ENCODE measurements around the gene USP34. TPM values are rescaled to one million over a fixed set of nuclear protein-coding genes. Genes with fewer than 3 reads are reported as not detected.
A peak's percentile ranks its signal among the peaks of the same experiment; 100 is the strongest.

The USP34 gene
- total RNA-seq, 4 donors from 2014 or later, result 49.5 to 129 (median 84.9) TPM

GRCh38 chr2:61177727-61178549, 292.9 kb downstream of the USP34 start:
- Histone ChIP-seq H3K4me1 (peaks cover 35 to 60% (median 43%) of the 10 kb centered on the region in 3 donors), H3K36me3 (peaks cover 0 to 29% (median 0%) of the 10 kb centered on the region in 3 donors), H3K27me3 (no peaks in the 10 kb centered on the region), H3K4me3 (peak overlapping the region; percentile 82 to 97 (median 94)), H3K9me3 (no peaks in the 10 kb centered on the region), H3K27ac (peak overlapping the region; percentile 96 to 99 (median 98))
- no peak for DNase-seq
- intact Hi-C loops (cut with DNase I), result no loop called here
- WGBS, 2 donors, result 20 to 31% methylated on average over 10 to 23 of the region's 45 CpGs
- no peak for TF ChIP-seq CTCF (IDR thresholded peaks at IDR 0.05)
- TF ChIP-seq POLR2A (IDR thresholded peaks at IDR 0.05), result no peak

- intact Hi-C loops (cut with DNase I), result no loop called here
These were observed 293.8 kb downstream of the USP34 start for GRCh38 chr2:61176755-61177726.

GRCh38 chr2:61175036-61175435, 295.9 kb downstream of the USP34 start:
- intact Hi-C loops (cut with DNase I), result no loop called here
- Histone ChIP-seq H3K4me3 (no peak overlapping the region), H3K27me3 (no peaks in the 10 kb centered on the region), H3K4me1 (peaks cover 25 to 44% (median 25%) of the 10 kb centered on the region in 3 donors), H3K27ac (no peak overlapping the region), H3K36me3 (peaks cover 0 to under 1% (median 0%) of the 10 kb centered on the region in 3 donors), H3K9me3 (no peaks in the 10 kb centered on the region)
- DNase-seq, result no peak
- TF ChIP-seq POLR2A (IDR thresholded peaks at IDR 0.05) (no peak), CTCF (IDR thresholded peaks at IDR 0.05) (no peak)
- 83 to 94% methylated on average over 8 of the region's 8 CpGs for WGBS, 2 donors

More at GRCh38 chr2:61176755-61177726, 293.8 kb downstream of the USP34 start:
- Histone ChIP-seq H3K4me1 (peaks cover 35 to 64% (median 43%) of the 10 kb centered on the region in 3 donors), H3K27ac (peak overlapping the region; percentile 96 to 99 (median 98)), H3K9me3 (no peaks in the 10 kb centered on the region), H3K4me3 (peak overlapping the region; percentile 82 to 97 (median 94)), H3K27me3 (no peaks in the 10 kb centered on the region), H3K36me3 (peaks cover 0 to 20% (median 0%) of the 10 kb centered on the region in 3 donors)
- peak in 1 of 6 experiments; percentile 15 for TF ChIP-seq CTCF (IDR thresholded peaks at IDR 0.05)
- peak in 3 of 4 donors; percentile 41 to 91 (median 90) for TF ChIP-seq POLR2A (IDR thresholded peaks at IDR 0.05)
- 0 to 1% methylated on average over 14 to 30 of the region's 111 CpGs for WGBS, 2 donors
- peak; percentile 51 for DNase-seq

- Histone ChIP-seq H3K9me3 (no peaks in the 10 kb centered on the region), H3K4me3 (no peak overlapping the region), H3K27me3 (no peaks in the 10 kb centered on the region), H3K4me1 (peaks cover 6 to 25% (median 8%) of the 10 kb centered on the region in 3 donors), H3K36me3 (no peaks in the 10 kb centered on the region), H3K27ac (no peak overlapping the region)
- TF ChIP-seq POLR2A (IDR thresholded peaks at IDR 0.05) (no peak), CTCF (IDR thresholded peaks at IDR 0.05) (no peak)
- intact Hi-C loops (cut with DNase I), result no loop called here
- 61 to 71% methylated on average over 4 of the region's 4 CpGs for WGBS, 2 donors
- DNase-seq, result no peak
These were observed 297.8 kb downstream of the USP34 start for GRCh38 chr2:61173116-61173515.

All from esophagus squamous epithelium (tissue), 5 donors.